ENCODE measurements around the gene S100G.

GRCh38 chrX:16665089-16665488 lies 15.1 kb downstream of the S100G start:
- TF ChIP-seq POLR2AphosphoS5 (IDR thresholded peaks at IDR 0.05) = no peak
- TF ChIP-seq, protein P1, sequence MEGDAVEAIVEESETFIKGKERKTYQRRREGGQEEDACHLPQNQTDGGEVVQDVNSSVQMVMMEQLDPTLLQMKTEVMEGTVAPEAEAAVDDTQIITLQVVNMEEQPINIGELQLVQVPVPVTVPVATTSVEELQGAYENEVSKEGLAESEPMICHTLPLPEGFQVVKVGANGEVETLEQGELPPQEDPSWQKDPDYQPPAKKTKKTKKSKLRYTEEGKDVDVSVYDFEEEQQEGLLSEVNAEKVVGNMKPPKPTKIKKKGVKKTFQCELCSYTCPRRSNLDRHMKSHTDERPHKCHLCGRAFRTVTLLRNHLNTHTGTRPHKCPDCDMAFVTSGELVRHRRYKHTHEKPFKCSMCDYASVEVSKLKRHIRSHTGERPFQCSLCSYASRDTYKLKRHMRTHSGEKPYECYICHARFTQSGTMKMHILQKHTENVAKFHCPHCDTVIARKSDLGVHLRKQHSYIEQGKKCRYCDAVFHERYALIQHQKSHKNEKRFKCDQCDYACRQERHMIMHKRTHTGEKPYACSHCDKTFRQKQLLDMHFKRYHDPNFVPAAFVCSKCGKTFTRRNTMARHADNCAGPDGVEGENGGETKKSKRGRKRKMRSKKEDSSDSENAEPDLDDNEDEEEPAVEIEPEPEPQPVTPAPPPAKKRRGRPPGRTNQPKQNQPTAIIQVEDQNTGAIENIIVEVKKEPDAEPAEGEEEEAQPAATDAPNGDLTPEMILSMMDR (IDR thresholded peaks at IDR 0.05 in 8 of 11, conservative IDR thresholded peaks at IDR 0.05 in 3 of 11) = no peak
